GM21528 (cell line): ENCODE data around the gene TCF7L2.
A peak's percentile ranks its signal among the peaks of the same experiment; 100 is the strongest.

ENCODE experiments used
- ATAC-seq: cut with Tn5 transposase; IDR thresholded peaks from one replicate; pipeline ENCODE4 v1.9.1; 2021; ENCODE audit warnings: mild to moderate bottlenecking, moderate library complexity; ENCODE audit not compliant: unreplicated experiment, low FRiP score

The TCF7L2 gene

DNA sequence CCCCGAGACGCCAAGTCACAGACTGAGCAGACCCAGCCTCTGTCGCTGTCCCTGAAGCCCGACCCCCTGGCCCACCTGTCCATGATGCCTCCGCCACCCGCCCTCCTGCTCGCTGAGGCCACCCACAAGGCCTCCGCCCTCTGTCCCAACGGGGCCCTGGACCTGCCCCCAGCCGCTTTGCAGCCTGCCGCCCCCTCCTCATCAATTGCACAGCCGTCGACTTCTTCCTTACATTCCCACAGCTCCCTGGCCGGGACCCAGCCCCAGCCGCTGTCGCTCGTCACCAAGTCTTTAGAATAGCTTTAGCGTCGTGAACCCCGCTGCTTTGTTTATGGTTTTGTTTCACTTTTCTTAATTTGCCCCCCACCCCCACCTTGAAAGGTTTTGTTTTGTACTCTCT, 215.6 kb downstream of the TCF7L2 start:
- no peak for ATAC-seq

DNA sequence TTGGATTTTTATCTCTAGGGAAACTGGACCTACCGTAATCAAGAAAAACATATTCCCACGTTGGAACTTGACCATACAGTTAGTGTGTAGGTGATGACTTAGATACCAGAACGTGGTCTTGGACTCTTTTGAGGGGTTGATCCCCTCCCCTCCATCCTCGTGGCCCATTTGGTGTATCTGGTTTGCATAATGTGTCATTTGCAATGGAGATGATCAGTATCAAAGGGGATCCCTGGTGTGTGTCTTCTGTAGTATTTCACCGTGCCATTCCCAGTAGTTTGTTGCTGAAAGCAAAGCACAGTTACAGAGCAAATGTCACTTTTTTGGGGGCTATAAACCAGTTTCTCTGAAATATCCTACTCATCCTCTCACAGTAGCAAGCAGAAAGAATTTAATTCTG, 217.7 kb downstream of the TCF7L2 start:
- no peak for ATAC-seq

DNA sequence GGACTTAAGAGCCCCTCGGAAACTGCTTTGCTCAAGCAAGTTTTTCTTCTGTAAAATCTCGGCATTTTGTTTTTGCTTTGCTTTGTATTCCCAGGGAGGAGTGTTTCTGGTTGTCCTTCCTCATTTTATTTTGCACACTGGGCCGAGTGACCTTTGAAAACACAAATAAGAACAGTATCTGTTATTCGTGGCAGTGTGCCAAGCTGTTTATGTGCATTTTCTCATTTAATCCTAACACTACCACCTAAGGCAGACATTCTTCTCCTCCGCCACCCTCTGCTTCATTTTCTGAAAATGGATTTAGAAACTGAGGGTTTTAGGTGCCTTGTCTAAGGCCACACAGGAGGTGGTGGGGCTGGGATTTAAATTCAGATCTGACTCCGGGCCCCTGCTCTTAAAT, 218.5 kb downstream of the TCF7L2 start:
- no peak for ATAC-seq

DNA sequence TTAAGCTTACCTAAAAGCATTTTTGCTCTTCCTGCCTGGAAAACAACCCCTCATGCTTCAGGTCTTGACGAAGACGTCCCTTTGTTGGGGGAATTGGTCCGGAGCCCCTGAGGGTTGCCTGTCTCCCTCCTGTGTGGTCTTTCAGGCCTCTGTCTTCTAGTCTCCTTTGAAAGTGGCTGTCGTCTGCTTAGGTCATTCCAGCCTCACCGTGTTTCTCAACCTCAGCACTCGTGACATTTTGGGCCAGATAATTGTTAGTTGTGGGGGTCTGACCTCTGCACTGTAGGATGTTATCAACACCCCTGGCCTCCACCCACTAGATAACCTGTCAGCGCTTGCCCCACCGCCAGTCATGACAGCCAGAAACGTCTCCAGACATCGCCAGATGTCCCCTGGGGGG, 219.1 kb downstream of the TCF7L2 start:
- no peak for ATAC-seq

DNA sequence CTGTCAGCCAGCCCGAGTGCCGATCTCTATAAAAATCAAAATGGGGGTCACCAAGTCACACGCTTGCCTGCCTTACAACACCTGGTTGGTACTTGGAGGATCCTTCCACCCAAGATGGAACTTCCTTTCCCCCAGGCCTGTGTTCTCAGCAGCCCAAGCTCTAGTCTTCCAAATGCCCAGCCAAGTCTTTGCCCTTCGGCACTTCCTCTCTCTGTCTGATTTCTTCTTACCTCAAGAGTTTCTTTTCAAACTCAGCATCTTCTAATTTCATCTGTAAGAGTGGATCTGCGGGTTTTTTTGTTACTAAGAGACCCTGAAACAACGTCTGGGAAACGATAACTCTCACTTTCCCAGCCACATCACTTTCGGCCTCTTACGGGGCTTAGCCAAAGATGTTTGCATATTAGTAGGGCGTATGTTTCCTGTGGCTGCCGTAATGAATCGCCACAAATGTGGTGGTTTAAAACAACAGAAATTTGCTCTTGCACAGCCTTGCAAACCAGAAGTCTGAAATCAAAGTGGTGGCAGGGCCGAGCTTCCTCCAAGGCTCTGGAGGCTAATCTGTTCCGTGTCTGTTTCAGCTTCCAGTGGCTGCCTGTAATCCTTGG, 219.9 kb downstream of the TCF7L2 start:
- peak; percentile 95 for ATAC-seq

DNA sequence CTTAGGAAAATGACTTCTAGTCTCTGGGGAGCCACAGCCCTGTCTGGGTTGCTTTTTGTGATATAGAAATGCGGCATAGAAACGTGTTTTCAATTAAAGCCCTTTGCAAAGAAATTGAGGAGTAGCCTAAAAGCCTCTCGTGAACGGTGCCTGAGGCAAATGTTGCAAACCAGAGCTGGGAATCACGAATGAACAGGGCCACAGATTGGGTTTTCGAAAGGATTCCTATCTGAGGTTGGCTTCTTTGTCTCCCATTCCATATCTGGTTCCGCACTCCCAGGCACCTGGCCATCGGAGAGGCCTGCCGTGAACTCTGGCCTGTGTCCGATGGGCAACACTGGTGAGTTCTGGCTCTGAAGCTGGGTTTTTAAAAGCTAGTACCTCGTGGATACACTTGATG, 221.6 kb downstream of the TCF7L2 start:
- ATAC-seq = no peak

DNA sequence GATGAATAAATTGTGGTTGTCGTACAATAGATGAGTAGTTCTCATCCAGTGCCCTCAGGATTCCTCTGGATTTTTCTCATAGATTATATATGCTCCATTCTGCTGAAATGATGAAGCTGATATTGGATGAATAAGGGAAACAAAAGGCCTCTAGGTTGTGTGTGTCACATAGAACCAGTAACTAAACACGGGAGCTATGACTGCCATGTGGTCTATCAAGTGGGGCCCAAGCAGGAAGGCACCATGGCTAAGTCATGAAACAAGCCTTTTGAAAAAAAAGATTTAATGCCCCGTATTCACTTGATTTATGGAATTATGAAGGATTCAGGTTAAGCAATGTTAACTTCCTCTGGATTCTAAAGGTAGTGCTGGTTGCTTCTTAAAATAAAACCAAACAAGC, 225.1 kb downstream of the TCF7L2 start:
- no peak for ATAC-seq

DNA sequence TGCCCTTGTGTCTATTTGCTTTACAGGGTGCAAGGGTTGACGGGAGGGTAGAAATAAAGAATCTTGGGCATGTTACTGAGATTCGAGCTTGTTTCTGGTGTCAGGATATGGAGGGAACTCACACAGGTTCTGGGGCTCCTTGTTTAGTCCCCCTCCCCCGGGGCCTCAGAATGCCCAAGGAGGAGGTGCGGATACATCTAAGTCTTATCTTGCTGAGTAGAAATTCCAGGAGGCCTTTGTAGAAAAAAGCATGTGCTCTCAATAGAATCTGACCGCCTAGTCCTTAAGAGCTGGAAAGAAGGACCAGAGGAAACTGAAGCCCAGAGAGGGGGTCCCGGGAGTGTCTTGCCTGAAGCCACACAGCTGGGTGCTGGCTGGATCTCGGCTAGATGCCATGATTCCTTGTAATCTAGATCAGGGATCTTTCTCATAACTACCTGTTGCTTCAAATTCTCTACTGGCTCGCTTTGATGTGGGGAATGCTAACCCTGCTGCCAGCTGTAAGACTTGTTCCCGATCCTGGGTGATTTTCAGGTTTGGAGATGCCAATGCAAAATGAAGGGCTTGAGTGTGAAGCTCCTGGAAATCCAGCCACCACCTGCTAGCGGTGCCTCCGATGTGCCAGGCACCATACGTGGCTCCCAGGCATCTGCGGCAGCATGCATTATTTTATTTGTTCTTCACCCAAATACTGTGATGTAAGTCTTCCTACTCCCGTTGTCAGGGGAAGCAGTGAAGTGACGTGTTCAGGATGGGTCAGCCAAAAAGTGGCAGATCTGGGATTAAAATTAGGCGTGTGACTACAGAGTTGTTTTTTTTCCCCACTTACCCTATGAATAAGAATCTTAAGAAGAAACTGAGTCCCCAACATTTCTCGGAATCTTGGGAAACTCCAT, 226.0 kb downstream of the TCF7L2 start:
- ATAC-seq = no peak

DNA sequence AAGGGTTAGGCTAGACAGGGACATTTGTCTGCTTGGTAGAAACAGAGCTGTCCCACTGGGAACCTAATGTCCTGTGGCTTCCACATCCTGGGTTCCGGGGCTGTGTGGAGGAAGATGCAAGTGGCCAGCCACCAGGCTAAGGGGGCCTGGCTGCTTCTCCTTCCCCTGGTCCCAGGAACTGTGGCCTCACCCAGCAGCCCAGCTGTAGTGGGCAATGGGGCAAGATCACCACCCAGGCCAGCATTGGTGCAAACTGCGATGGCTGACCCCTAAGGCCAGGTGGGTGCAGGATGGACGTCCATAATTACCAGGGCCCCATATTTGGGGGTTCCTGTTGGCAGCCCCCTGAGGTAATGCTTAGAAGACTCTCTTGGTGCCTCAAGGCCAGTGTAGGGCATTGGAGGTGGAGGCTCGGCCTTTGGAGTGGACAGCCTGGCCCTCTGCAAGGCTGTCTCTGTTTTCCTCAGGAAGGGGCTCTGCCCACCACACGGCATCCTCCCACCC, 226.7 kb downstream of the TCF7L2 start:
- ATAC-seq = no peak

DNA sequence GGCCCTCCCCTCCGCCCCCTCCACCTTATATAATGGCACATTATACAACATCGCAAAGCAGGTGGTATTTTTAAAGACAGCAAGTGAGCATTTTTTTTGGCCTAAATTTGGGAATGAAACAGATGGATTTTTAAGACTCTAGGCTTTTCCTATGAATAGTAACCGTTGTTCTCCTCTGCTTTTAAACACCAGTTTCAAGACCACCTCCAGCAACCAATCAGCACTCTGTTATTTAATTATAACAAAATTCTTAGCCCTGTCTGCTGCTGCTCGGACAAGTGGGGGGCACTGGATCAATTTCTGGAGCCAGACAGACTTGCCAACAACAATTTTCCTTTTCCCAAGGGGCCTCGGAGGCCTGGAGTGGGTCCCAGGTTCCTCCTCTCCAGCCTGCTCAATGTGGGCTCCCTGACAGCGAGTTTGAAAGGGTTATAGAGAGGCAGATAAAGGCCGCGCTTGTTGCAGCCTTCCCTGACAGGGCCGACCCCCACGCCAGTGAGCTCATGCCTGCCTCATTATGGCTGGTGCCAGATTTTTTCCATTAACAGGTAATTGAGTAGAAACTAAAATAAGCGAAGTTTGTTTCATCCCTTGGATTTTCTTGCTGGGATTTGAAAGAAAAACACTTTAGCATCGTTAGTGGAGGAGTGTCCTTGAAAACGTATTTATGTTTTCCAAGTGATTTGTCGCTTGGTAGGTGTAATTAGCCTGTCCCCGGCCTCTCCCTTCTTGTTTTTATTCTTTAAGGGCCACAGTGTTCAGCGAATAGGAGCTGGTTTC, 227.3 kb downstream of the TCF7L2 start:
- ATAC-seq = no peak

DNA sequence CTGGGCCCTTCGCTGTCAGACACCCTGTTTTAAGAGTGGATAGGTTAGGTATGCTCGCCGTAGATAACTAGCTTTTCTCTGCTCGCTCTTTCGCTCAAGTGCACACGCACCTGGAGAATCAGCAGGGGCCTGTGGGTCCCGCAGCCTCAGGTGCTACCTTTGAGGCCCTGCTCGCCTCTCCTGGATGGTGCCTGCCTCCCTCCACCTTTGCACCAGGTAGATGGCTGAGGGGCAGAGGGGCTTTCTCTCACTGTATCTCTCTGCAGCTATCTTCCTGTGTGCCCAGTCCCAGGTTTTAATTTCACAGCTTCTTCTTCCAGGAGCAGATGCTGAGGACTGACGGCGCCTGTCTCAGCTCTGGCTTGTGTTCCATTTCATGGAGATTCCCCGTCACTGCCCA, 227.9 kb downstream of the TCF7L2 start:
- ATAC-seq = no peak

DNA sequence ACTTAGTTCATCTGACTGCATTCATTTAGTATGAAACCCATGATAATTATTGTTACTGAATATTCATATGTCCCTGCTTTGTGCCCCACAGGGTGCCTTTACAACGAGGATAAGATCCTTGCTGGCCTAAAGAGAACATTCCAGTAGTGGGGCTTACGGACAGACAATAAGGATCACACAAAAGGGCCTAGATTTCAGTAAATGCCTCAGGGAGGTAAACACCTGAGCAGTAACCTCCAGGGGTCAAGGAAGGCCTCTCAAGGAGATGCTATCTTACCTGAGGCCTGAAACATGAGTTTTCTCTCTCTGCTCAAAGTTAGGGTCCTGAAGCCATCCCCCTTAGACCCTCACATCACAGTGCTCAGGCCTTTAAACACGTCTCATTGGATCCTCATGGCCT, 228.7 kb downstream of the TCF7L2 start:
- no peak for ATAC-seq

DNA sequence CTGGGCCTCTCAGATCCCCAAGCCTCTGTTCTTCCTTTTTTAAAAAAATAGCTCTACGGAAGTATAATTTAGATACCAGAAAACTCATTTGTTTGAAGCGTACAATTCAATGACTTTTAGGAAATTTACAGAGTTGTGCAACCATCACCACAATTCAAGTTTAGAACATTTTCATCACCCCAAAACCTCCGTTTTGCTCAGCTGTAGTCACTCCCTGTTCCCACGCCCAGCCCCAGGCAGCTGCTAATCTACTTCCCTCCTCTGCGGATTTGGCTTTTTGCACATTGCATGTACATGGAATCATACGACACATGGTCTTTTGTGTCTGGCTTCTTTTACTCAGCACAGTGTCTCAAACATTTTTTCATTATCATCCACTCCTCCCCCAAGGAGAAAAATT, 229.2 kb downstream of the TCF7L2 start:
- ATAC-seq = no peak

DNA sequence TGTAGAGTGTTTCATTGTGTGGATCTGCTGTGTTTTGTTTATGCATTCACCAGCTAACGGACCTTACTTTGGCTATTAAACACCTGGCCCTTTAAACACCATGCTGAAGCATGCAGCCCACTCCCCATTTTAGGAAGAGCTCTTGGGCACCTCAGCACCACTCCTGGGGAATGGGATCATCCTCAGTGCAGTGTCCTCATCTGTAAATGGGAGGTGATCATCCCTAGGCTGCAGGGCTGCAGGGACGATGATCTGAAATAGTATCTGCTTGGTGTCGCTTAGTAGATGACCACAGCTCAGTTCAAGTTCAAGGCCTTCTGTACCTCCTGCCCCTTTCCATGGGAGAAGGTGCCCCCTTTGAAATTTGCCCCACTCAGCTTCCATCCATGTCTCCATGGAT, 229.9 kb downstream of the TCF7L2 start:
- ATAC-seq = no peak

DNA sequence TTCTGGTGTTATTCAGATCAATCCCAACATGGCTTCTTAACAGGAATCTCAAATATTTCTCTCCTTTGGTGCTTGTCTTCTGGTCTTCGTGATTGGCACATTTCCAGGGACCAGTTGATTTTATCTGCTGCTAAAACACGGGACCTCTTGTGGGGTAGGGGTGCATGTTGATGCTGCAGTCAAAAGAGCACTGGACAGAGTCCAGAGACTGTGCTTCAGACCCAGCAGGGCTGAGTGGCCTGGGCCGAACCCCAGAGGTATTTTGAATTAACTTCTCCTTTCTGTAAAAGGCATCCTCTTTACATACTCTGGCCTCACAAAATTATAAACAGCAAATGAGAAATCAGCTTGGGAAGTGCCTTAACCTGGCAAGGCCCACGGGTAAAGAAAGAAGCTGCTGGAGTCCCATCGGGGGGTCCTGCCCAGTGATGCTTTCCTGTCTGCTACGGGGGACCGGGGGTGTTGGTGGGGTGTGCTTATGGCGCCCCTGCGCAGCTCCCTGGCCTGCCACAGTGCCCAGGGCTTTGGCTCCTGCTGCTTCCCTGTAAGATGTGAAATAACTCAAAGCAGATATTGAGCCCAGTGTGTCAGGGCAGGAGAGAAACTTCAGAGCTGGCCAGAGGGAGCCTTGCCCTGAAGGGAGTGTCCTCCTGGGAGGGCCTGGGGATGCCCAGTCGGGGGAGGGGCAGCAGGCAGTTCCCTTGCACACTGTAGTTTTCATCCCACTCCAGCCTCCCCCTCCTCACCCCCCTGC, 230.5 kb downstream of the TCF7L2 start:
- no peak for ATAC-seq

DNA sequence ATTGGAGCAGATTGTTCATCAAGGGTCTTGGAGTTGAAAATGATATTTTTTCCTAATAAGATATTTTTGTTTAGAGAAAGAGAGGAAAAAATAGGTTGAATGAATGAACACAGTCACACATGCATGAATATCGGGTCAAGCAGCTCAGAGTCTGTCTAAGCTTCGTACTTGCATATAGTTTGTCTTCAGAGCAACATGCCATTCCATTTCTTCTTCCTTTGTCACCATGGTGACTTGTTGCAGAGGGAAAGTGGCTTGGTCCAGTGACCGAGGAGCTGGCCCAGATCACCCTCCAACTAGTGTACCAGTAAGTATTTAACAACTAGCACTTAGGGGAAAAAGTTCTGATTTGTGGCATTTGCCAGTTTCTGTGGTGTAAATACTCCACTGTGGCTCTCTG, 232.1 kb downstream of the TCF7L2 start:
- ATAC-seq = no peak

DNA sequence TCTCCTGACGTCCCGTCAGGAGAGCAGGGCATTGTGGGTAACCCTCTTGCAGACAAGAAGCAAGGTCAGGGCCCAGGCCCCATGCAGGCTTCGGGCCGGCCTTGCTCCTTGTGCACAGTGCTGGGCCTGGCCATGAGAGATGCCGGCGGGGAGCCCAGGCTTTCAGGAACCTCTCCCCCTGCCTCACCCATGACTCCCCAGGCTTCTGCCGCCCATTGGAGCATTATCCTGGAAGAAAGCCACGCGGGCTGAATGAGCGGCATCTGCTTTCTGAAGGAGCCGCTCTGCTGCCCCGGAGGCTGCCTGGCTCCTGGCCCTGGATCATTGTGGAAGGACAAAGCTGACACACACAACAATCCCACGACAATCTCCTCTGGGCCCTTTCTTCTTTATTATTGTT, 233.5 kb downstream of the TCF7L2 start:
- no peak for ATAC-seq

DNA sequence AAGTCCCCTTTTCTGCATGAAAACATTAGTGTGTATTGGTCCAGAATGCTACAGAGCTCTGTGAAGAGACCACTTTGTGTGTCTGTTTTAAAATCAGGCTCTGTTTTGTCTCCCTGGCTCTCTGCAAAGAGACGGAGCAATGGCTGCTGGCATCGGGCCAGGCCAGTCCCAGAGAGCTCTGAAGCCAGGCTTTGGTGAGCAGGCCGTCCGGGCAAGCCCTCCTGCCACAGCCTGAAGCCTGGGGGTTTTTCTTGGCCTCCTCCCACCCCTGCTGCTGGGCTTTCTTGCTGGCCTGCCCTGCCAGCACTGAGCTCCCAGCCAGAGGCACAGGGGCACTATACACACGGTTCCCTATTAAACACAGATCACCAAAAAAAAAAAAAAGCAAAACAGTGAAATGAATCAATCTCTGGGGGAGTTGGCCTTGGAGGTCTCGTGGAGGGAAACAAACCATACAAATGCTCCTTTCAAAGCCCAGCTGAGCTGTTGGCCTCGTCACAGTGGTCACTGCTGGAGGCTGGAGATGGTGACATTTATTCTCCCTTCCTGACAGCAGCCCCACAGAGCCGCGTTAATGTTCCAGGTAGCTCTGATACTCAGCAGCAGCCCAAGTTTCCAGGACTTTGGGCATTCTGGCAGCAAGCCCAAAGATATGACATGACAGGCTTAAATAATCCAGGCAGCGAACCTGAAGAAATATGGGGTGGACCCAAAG, 237.2 kb downstream of the TCF7L2 start:
- no peak for ATAC-seq

DNA sequence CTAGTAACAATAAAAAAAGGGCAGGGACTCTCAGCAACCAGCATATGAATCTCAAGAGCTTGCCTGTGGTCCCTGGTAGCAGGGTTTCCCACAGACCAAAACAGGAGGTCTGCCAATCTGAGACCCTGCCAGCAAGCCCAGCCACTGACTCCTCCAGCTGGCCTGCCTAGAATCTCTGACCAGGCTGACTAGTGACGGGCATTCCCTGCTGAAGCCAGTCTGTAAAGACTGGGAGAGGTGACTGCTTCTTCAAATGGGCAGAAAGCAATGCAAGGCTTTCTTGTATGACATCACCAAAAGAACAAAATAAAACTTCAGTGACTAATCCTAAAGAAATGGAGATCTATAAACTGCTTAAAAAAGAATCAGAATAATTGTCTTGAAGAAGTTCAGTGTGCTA, 249.4 kb downstream of the TCF7L2 start:
- ATAC-seq = no peak

DNA sequence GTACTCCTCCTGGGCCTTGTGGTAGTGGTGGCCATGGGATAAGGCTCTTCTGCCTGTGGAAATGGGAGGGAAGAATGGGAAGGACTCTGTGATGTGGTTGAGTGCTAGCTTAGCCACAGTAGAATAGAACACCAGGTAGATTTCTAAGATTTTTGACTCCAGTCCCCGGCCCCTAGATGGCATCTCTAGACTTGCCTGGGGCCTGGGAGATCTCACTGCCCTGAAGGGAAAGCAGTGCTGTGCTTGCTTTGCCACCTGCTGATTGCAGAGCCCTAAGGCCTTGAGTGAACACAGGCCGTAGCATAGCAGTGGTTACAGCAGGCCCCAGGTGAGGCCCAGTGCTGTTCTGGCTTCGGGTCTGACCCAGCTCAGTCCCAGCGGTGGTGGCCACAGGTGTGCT, 252.0 kb downstream of the TCF7L2 start:
- ATAC-seq = no peak
